Hematopoietic multipotent progenitor cell treated with erythropoietin and hydrocortisone succinate and interleukin-3 and kit ligand, for 17 days (in vitro differentiated cells): ENCODE data around the gene EVX1.

ENCODE experiments used
- DNase-seq: peaks from one replicate; pipeline ENCODE4 v3.0.0-alpha.2; 2015; ENCODE audit warnings: low spot score

EVX1 gene

DNA sequence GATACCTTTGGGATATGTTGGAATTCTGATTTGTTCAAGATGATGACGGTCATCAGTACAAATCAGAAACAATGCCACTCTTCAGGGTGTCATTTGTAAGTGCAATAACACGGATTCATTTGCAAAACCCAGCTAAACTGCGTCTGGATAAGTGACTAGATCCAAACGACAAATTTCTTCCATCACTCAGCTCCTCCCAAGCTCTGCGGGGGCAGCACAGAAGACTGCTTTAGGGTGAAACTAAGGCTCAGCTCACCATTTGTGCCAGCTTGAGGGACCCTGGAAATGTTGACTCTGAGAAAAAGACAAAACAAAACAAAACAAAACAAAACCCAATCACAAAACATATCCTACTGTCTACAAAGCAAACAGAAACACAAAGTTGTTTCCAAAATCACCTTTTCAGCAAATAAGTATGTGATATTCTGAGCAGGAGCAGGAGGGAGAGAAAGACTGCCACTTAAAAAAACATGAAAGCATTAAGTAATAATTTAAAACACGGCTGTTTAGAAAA, 8.0 kb downstream of the EVX1 start:
- DNase-seq, result no peak

DNA sequence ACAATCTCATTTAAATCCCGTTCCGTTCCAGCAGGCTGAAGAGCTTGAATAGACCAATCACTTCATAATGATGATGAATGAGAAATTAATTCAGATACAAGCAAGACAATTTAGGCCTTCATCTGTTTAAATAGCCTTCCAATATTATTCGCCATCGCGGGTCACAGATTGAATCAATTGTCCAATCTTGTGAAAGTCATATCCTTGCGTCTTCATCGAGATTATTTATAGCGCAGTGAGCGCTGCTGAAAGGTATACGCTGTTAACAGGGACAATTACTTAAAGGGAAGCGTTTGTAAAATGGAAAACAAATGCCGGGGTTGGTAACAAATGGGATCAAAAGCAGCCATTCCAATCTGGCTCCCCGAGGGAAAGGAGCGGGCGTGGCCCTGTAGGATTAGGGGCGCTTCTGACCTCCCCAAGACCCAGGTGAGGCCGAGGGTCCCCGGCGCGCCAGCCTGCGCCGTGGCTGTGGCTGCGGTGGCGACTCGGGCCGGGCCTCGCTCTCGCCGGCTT, 8.6 kb downstream of the EVX1 start:
- no peak for DNase-seq

- no peak for DNase-seq
Observed at GRCh38 chr7:27251652-27252590, 9.3 kb downstream of the EVX1 start.

- no peak for DNase-seq
Observed at GRCh38 chr7:27254625-27255024, 12.0 kb downstream of the EVX1 start.

GRCh38 chr7:27260211-27260610, 17.6 kb downstream of the EVX1 start:
- no peak for DNase-seq

GRCh38 chr7:27262121-27262520, 19.5 kb downstream of the EVX1 start:
- no peak for DNase-seq

DNA sequence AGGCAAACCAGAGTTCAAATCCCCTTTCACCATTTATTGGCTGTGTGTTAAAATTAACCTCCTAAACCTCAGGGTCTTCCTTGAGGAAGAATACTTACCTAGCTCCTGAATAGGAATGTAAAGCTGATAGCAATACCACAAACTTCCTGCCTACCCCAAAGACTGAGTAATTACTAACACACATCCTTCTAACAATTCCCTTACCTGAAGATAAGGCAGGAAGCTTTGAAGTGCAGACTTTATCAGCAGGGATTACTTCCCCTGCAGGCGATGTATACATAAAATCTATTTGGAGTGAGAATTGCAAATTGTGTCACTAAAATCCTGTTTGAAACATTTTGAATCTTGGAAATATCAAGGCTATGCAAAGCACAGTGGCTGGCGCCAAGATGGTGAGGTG, 21.2 kb downstream of the EVX1 start:
- DNase-seq, result no peak

DNA sequence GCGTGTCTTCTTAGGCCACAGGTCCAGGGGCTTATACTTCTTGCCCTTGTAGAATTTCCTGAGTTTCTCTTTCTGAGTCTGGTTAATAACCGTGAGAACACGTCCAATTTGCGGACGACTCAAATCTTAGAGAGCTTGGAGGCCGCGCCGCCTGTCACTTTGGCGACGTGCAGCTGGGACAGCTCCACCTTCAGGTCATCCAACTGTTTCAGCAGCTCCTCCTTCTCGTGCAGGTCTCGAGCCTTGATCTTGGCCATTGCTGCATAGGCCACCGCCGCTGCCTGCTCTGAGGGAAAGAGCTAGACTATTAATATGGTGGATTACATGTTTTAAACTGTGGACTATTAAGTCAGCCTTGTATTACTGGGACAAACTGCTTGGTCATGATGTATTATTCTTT, 26.9 kb downstream of the EVX1 start:
- no peak for DNase-seq

GRCh38 chr7:27271384-27271783, 28.8 kb downstream of the EVX1 start:
- DNase-seq, result no peak

GRCh38 chr7:27277628-27278027, 35.0 kb downstream of the EVX1 start:
- no peak for DNase-seq

DNA sequence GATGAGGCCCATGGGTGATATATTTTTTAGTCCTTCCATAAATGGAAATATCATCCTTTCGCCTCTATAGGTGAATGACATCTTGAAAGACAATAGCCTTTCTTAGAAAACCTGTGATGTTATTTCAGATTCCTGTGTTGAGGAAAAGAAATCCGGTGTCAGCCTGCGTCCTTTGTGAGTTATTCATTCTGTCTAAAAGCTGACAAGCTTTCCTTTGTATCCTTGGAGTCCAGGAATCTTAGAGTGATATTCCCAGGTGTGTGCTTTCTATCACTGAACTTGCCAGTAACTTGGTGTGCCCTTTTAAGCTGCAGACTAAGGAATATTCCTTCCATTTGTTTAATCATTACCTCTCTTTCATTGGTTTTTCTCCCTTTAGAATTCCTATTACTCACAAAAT, 41.0 kb downstream of the EVX1 start:
- DNase-seq, result no peak

DNA sequence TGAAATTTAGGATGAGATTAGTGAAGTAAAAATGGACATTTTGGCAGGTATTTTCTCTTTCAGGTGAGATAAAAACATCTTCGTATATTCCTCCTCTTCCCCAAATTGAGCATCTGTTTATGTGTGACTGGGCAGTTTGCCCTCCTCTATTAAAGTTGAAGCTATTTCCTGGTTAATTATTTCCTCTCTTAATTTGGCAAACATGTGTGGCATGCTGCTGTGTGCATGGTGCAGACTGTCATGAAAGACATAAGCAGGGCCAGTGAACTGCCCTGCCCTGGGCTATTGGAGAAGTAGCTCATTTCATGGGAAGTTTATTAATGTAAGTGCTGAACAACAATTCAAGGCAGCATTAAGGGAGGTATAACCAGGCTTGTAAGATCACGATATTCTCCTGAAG, 52.6 kb downstream of the EVX1 start:
- DNase-seq, result no peak

- no peak for DNase-seq
Observed at GRCh38 chr7:27297356-27297755, 54.8 kb downstream of the EVX1 start.
